ENCODE data around the gene HTRA2. TPM values are rescaled to one million over a fixed set of nuclear protein-coding genes. Genes with fewer than 3 reads are reported as not detected.

HTRA2 gene
- total and polyA plus RNA-seq, 9 of the 15 experiments (the other 6 are each of a cell fraction or from before 2014, with no cell fraction given): 54.2 to 71.2 (median 65.8) TPM

- TF ChIP-seq SMAD1 (IDR thresholded peaks at IDR 0.05; ENCODE audit: low read depth, low read length, partially characterized antibody) (peak; percentile 57), KLF16 (IDR thresholded peaks at IDR 0.05) (peak; percentile 64; the same call in 1 of the 2 replicates), ZNF668 (CRISPR knock-in tag; IDR thresholded peaks at IDR 0.05) (no peak), E2F3 (CRISPR knock-in tag; IDR thresholded peaks at IDR 0.05) (no peak), RBBP5 (IDR thresholded peaks at IDR 0.05; ENCODE audit: borderline replicate concordance, insufficient read depth, low read length, poor library complexity, severe bottlenecking) (peak; percentile 54), TARDBP (IDR thresholded peaks at IDR 0.05) (0 out of 2 replicates have a peak, but pooled peaks have one; percentile 44), GTF2E2 (tag; IDR thresholded peaks at IDR 0.05) (0 out of 2 replicates have a peak, but pooled peaks have one; percentile 57), ZNF24 (IDR thresholded peaks at IDR 0.05) (0 out of 2 replicates have a peak, but pooled peaks have one; percentile 29), NCOA2 (IDR thresholded peaks at IDR 0.05; ENCODE audit: partially characterized antibody in 2 of 2) (no peak), SIX5 (IDR thresholded peaks at IDR 0.05; ENCODE audit: borderline replicate concordance in 1 of 2, insufficient read depth in 1 of 2, low read depth in 1 of 2, low read length in 2 of 2) (peak; percentile 48 to 60; a peak in 3 of 4 replicates), KDM5B (IDR thresholded peaks at IDR 0.05; ENCODE audit: insufficient replicate concordance, low read depth, low read length) (peak; percentile 57), HDAC1 (IDR thresholded peaks at IDR 0.05) (peak in 1 of 2 experiments; percentile 80; a peak in 2 of 4 replicates), PHF20 (IDR thresholded peaks at IDR 0.05; ENCODE audit: partially characterized antibody) (peak; percentile 68), ZBTB7A (IDR thresholded peaks at IDR 0.05; ENCODE audit: borderline replicate concordance, control insufficient read depth, low read depth, low read length) (0 out of 2 replicates have a peak, but pooled peaks have one; percentile 15), HCFC1 (IDR thresholded peaks at IDR 0.05; ENCODE audit: low read depth, low read length) (peak; percentile 89), POLR2A (conservative IDR thresholded peaks at IDR 0.05) (peak; percentile 91), NEUROD1 (IDR thresholded peaks at IDR 0.05; ENCODE audit: borderline replicate concordance, low read depth, low read length, partially characterized antibody) (peak; percentile 18), TAF7 (tag; IDR thresholded peaks at IDR 0.05) (peak; percentile 82), C11orf30 (IDR thresholded peaks at IDR 0.05; ENCODE audit: low read depth) (peak; percentile 98)
- TF ChIP-seq, protein P1, sequence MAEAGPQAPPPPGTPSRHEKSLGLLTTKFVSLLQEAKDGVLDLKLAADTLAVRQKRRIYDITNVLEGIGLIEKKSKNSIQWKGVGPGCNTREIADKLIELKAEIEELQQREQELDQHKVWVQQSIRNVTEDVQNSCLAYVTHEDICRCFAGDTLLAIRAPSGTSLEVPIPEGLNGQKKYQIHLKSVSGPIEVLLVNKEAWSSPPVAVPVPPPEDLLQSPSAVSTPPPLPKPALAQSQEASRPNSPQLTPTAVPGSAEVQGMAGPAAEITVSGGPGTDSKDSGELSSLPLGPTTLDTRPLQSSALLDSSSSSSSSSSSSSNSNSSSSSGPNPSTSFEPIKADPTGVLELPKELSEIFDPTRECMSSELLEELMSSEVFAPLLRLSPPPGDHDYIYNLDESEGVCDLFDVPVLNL (CRISPR knock-in tag; IDR thresholded peaks at IDR 0.05; ENCODE audit: low read depth): peak; percentile 68; the same call in 1 of the 2 replicates
- TF ChIP-seq, protein P2, sequence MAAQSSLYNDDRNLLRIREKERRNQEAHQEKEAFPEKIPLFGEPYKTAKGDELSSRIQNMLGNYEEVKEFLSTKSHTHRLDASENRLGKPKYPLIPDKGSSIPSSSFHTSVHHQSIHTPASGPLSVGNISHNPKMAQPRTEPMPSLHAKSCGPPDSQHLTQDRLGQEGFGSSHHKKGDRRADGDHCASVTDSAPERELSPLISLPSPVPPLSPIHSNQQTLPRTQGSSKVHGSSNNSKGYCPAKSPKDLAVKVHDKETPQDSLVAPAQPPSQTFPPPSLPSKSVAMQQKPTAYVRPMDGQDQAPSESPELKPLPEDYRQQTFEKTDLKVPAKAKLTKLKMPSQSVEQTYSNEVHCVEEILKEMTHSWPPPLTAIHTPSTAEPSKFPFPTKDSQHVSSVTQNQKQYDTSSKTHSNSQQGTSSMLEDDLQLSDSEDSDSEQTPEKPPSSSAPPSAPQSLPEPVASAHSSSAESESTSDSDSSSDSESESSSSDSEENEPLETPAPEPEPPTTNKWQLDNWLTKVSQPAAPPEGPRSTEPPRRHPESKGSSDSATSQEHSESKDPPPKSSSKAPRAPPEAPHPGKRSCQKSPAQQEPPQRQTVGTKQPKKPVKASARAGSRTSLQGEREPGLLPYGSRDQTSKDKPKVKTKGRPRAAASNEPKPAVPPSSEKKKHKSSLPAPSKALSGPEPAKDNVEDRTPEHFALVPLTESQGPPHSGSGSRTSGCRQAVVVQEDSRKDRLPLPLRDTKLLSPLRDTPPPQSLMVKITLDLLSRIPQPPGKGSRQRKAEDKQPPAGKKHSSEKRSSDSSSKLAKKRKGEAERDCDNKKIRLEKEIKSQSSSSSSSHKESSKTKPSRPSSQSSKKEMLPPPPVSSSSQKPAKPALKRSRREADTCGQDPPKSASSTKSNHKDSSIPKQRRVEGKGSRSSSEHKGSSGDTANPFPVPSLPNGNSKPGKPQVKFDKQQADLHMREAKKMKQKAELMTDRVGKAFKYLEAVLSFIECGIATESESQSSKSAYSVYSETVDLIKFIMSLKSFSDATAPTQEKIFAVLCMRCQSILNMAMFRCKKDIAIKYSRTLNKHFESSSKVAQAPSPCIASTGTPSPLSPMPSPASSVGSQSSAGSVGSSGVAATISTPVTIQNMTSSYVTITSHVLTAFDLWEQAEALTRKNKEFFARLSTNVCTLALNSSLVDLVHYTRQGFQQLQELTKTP (IDR thresholded peaks at IDR 0.05; ENCODE audit: low read depth in 1 of 2, partially characterized antibody in 2 of 2): peak; percentile 59 to 82
- TF ChIP-seq, protein P3, sequence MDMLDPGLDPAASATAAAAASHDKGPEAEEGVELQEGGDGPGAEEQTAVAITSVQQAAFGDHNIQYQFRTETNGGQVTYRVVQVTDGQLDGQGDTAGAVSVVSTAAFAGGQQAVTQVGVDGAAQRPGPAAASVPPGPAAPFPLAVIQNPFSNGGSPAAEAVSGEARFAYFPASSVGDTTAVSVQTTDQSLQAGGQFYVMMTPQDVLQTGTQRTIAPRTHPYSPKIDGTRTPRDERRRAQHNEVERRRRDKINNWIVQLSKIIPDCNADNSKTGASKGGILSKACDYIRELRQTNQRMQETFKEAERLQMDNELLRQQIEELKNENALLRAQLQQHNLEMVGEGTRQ (CRISPR knock-in tag; IDR thresholded peaks at IDR 0.05): no peak
Observed at GRCh38 chr2:74482801-74483674, 46.7 kb upstream of the HTRA2 start, which contains the start of the genes CCDC142 and TTC31 (continued).

All from K562 (cell line).